HL-60 (cell line): Measurements from ENCODE around the gene RNF168.
"Not testable (repeated sequence)": the region's sequence is repeated elsewhere in the genome, so short reads cannot be mapped to it uniquely, and the experiment has no call there.

Experiments used
- GABPA ChIP-seq: IDR thresholded peaks from 2 replicates; pipeline ENCODE4 v1.6.1; 2012; ENCODE audit warnings: low read depth
- POLR2AphosphoS5 ChIP-seq: IDR thresholded peaks from 2 replicates; pipeline ENCODE4 v1.6.1; 2012; ENCODE audit warnings: low read depth
- TF ChIP-seq, protein P1 (sequence below): IDR thresholded peaks from one replicate; pipeline ENCODE4 v1.5.1; 2011; ENCODE audit warnings: low read length, control low read depth, inconsistent platforms; ENCODE audit not compliant: insufficient read depth
- TF ChIP-seq, protein P2 (sequence below): IDR thresholded peaks from 2 replicates; pipeline ENCODE4 v1.6.1; 2012; ENCODE audit warnings: low read depth; ENCODE audit not compliant: insufficient replicate concordance

DNA sequence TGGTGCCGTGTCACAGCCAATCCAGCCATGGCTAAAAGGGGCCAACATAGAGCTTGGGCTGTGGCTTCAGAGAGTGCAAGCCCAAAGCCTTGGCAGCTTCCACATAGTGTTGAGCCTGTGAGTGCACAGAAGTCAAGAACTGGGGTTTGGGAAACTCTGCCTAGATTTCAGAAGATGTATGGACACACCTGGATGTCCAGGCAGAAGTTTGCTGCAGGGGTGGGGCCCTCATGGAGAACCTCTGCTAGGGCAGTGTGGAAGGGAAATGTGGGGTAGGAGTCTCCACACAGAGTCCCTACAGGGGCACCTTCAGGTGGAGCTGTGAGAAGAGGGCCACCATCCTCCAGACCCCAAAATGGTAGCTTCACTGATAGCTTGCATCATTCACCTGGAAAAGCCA, 45.7 kb upstream of the RNF168 start:
- TF ChIP-seq, protein P1, sequence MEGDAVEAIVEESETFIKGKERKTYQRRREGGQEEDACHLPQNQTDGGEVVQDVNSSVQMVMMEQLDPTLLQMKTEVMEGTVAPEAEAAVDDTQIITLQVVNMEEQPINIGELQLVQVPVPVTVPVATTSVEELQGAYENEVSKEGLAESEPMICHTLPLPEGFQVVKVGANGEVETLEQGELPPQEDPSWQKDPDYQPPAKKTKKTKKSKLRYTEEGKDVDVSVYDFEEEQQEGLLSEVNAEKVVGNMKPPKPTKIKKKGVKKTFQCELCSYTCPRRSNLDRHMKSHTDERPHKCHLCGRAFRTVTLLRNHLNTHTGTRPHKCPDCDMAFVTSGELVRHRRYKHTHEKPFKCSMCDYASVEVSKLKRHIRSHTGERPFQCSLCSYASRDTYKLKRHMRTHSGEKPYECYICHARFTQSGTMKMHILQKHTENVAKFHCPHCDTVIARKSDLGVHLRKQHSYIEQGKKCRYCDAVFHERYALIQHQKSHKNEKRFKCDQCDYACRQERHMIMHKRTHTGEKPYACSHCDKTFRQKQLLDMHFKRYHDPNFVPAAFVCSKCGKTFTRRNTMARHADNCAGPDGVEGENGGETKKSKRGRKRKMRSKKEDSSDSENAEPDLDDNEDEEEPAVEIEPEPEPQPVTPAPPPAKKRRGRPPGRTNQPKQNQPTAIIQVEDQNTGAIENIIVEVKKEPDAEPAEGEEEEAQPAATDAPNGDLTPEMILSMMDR = not testable (repeated sequence)
- TF ChIP-seq, protein P2, sequence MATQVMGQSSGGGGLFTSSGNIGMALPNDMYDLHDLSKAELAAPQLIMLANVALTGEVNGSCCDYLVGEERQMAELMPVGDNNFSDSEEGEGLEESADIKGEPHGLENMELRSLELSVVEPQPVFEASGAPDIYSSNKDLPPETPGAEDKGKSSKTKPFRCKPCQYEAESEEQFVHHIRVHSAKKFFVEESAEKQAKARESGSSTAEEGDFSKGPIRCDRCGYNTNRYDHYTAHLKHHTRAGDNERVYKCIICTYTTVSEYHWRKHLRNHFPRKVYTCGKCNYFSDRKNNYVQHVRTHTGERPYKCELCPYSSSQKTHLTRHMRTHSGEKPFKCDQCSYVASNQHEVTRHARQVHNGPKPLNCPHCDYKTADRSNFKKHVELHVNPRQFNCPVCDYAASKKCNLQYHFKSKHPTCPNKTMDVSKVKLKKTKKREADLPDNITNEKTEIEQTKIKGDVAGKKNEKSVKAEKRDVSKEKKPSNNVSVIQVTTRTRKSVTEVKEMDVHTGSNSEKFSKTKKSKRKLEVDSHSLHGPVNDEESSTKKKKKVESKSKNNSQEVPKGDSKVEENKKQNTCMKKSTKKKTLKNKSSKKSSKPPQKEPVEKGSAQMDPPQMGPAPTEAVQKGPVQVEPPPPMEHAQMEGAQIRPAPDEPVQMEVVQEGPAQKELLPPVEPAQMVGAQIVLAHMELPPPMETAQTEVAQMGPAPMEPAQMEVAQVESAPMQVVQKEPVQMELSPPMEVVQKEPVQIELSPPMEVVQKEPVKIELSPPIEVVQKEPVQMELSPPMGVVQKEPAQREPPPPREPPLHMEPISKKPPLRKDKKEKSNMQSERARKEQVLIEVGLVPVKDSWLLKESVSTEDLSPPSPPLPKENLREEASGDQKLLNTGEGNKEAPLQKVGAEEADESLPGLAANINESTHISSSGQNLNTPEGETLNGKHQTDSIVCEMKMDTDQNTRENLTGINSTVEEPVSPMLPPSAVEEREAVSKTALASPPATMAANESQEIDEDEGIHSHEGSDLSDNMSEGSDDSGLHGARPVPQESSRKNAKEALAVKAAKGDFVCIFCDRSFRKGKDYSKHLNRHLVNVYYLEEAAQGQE = not testable (repeated sequence)
- TF ChIP-seq GABPA, POLR2AphosphoS5: not testable (repeated sequence)
